Fibroblast of mammary gland (primary cell): ENCODE measurements around the gene ZFYVE27.

Source experiments
- DNase-seq: peaks from one replicate; pipeline ENCODE4 v3.0.0-alpha.2; 2010; ENCODE audit warnings: low read depth
- H3K4me3 ChIP-seq: 2 replicates; pipeline ENCODE4 v1.5.1; 2011; ENCODE audit warnings: low read depth, mild to moderate bottlenecking, low read length, moderate library complexity; ENCODE audit not compliant: control insufficient read depth
- CTCF ChIP-seq: conservative IDR thresholded peaks from 2 replicates; pipeline ENCODE4 v1.5.1; 2011; ENCODE audit warnings: low read depth, low read length, inconsistent platforms; ENCODE audit not compliant: control insufficient read depth, insufficient read depth

ZFYVE27 gene

GRCh38 chr10:97718178-97718577 is 18.8 kb upstream of the ZFYVE27 start:
- TF ChIP-seq CTCF: no peak
- DNase-seq: no peak
- no peak overlapping the region for H3K4me3 ChIP-seq

GRCh38 chr10:97718659-97719142 is 18.2 kb upstream of the ZFYVE27 start:
- DNase-seq: peak; percentile 56
- H3K4me3 ChIP-seq: no peak overlapping the region
- TF ChIP-seq CTCF: no peak

GRCh38 chr10:97719602-97720001 is 17.3 kb upstream of the ZFYVE27 start:
- no peak for DNase-seq
- no peak overlapping the region for H3K4me3 ChIP-seq
- no peak for TF ChIP-seq CTCF

- no peak for DNase-seq
- H3K4me3 ChIP-seq: no peak overlapping the region
- no peak for TF ChIP-seq CTCF
These were observed 14.8 kb upstream of the ZFYVE27 start for GRCh38 chr10:97721871-97722780.

- no peak overlapping the region for H3K4me3 ChIP-seq
- no peak for TF ChIP-seq CTCF
- DNase-seq: no peak
These were observed 13.9 kb upstream of the ZFYVE27 start for GRCh38 chr10:97723001-97723400.

- DNase-seq: peak; percentile 87
- TF ChIP-seq CTCF: no peak
- H3K4me3 ChIP-seq: no peak overlapping the region
These were observed 12.5 kb upstream of the ZFYVE27 start for GRCh38 chr10:97724341-97724941.
